ENCODE data around the gene GPR119.
"Not testable (repeated sequence)": the region's sequence is repeated elsewhere in the genome, so short reads cannot be mapped to it uniquely, and the experiment has no call there.

Gene GPR119

GRCh38 chrX:130385520-130385919 is at the start of gene GPR119:
GPR119 (minus strand) TSS chrX:130385674; CDS start chrX:130385447, 227 bp downstream.
- DNase-seq, result no peak

GRCh38 chrX:130429236-130429635 is 43.8 kb upstream of the GPR119 start:
- not testable (repeated sequence) for DNase-seq

GRCh38 chrX:130426531-130426930 is 41.1 kb upstream of the GPR119 start:
- DNase-seq, result no peak

GRCh38 chrX:130419263-130419662 is 33.8 kb upstream of the GPR119 start:
- DNase-seq, result no peak

- no peak for DNase-seq
Measured at GRCh38 chrX:130418740-130419139, 33.3 kb upstream of the GPR119 start.

GRCh38 chrX:130418066-130418465 is 32.6 kb upstream of the GPR119 start:
- DNase-seq, result no peak

GRCh38 chrX:130416785-130417184 is 31.3 kb upstream of the GPR119 start:
- no peak for DNase-seq

GRCh38 chrX:130415201-130415600 is 29.7 kb upstream of the GPR119 start:
- peak; percentile 4 for DNase-seq

- DNase-seq, result no peak
Measured at GRCh38 chrX:130414800-130415199, 29.3 kb upstream of the GPR119 start.

- peak; percentile 4 for DNase-seq
Measured at GRCh38 chrX:130413415-130413814, 27.9 kb upstream of the GPR119 start.

GRCh38 chrX:130402208-130402684 is 16.8 kb upstream of the GPR119 start:
- DNase-seq, result no peak

GRCh38 chrX:130401415-130402207 is 16.1 kb upstream of the GPR119 start, which contains the start of gene RBMX2:
RBMX2 (plus strand) TSS chrX:130401987; CDS start chrX:130402033, 46 bp downstream.
- DNase-seq, result peak; percentile 84

GRCh38 chrX:130395341-130395740 is 9.9 kb upstream of the GPR119 start:
- DNase-seq, result no peak

- DNase-seq, result peak; percentile 60
Measured at GRCh38 chrX:130393451-130394074, 8.1 kb upstream of the GPR119 start.

- no peak for DNase-seq
Measured at GRCh38 chrX:130386408-130386808, 934 bp upstream of the GPR119 start.

GRCh38 chrX:130378024-130378669 is 7.3 kb downstream of the GPR119 start:
- no peak for DNase-seq

- DNase-seq, result no peak
Measured at GRCh38 chrX:130376077-130376476, 9.4 kb downstream of the GPR119 start.

- not testable (repeated sequence) for DNase-seq
Measured at GRCh38 chrX:130352050-130352449, 33.4 kb downstream of the GPR119 start.

GRCh38 chrX:130351567-130351966 is 33.9 kb downstream of the GPR119 start:
- no peak for DNase-seq

GRCh38 chrX:130347321-130347720 is 38.2 kb downstream of the GPR119 start:
- no peak for DNase-seq

- no peak for DNase-seq
Measured at GRCh38 chrX:130343411-130343810, 42.1 kb downstream of the GPR119 start.

- DNase-seq, result no peak
Measured at GRCh38 chrX:130340271-130340670, 45.2 kb downstream of the GPR119 start.

GRCh38 chrX:130339408-130340222 is 45.9 kb downstream of the GPR119 start, which contains the start of gene SLC25A14:
SLC25A14 (plus strand) TSS chrX:130339919; CDS start chrX:130340279, 360 bp downstream.
- DNase-seq, result peak; percentile 86
